Activated CD4-positive, alpha-beta T cell treated with anti-CD3 and anti-CD28 coated beads for 4 hours (primary cell): ENCODE data around the gene RBFOX2.
"Not testable (repeated sequence)": the region's sequence is repeated elsewhere in the genome, so short reads cannot be mapped to it uniquely, and the experiment has no call there.

Experiments
- DNase-seq, 2 donors: peaks; one replicate each; pipeline ENCODE4 v3.0.0-alpha.2; 2020

RBFOX2 gene

DNA sequence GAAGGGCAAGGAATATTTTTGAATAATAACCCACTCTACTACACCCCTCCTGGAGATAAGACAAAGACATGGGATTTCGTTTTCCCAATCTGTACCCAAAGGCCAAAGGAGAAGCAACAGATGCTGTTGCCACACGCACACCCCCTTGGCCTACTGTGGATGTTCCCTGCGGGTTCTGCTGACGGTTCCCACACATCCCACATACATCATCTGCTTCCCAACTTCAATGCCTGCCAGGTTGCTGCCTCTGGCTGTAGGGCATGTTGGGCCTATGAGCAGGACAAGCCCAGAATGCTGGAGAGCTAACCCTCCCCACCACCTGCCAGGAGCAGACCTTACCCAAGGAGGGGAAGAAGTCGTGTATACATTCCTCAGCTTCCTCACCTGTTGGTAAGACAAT is 13.6 kb upstream of the RBFOX2 start:
- DNase-seq, result no peak

DNA sequence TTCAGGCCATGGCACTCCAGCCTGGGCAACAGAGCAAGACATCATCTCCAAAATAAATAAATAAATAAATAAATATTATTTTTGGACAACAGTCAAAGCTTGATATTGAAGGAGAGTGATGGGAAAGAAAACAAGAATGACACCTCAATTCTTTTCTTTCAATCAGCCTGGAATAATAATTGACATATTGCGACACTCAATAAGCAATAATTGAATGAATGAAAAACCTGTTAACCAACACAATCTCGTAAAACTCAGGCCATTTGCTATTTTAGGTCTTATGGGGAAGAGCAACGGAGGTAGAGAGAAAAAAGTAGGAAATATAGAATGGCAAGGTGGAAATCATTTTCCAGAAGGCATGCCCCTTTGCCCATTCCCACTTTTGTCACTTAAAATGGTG is 10.5 kb upstream of the RBFOX2 start:
- DNase-seq, result no peak

GRCh38 chr22:36037102-36037758 is 8.6 kb upstream of the RBFOX2 start:
- DNase-seq, result no peak

GRCh38 chr22:36036167-36036624 is 7.6 kb upstream of the RBFOX2 start:
- DNase-seq, result no peak

GRCh38 chr22:36032611-36033010 is 4.0 kb upstream of the RBFOX2 start:
- DNase-seq, result no peak

- DNase-seq, result no peak
These were observed 757 bp upstream of the RBFOX2 start for GRCh38 chr22:36029406-36029755.

DNA sequence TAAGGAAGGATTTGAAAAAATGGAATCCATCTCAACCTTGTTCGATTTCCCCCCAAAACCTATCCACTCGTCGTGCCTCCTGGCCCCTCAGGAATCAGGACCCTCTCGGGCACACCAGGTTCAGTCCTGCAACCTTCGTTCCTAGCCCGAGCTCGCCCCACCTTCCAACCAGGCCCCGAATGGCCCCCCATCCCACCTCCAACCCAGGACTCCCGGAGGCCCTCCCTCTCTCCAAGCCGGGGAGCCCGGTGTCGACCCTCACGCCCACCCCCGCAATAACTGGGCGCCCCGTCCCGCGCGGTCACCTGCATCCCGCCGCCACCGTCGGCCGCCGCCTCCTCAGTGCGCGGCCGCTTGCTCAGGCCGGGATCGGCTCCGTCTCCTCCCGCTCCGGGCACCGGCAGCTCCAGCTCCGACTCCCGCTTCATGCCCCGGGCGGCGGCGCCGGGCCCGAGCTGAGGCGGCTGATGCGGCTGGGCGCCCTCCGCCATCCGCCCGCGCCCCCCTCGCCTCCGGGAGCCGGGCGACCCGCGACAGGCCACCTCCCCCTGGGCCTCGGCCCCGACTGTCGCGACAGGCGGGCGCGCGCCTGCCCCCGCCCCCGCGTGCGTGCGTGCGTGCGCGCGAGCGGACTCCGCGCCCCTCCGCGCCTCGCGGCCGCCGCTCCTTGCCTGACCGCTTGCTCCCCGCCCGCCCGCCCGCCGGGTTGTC is 534 bp downstream of the RBFOX2 start:
- no peak for DNase-seq

DNA sequence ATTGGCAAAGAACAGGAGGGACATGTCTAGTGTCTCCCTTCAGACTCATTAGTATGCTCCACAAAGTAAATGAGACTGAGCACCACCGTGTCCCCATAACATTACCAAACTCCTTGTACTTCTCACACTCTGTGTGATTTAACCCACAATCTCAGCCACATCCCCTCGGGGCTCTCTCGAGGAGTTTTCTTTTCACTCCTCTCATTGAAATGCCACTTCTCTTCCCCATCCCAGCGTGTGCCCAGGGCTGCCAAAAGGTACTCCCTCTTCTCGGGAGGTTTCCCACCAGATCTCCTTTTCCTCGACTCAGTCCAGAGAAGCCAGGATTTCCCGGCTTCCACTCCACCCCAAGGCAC is 1.1 kb downstream of the RBFOX2 start:
- no peak for DNase-seq

GRCh38 chr22:36026741-36027140 is 1.9 kb downstream of the RBFOX2 start:
- DNase-seq, result no peak

- no peak for DNase-seq
These were observed 5.9 kb downstream of the RBFOX2 start for GRCh38 chr22:36022697-36023096.

DNA sequence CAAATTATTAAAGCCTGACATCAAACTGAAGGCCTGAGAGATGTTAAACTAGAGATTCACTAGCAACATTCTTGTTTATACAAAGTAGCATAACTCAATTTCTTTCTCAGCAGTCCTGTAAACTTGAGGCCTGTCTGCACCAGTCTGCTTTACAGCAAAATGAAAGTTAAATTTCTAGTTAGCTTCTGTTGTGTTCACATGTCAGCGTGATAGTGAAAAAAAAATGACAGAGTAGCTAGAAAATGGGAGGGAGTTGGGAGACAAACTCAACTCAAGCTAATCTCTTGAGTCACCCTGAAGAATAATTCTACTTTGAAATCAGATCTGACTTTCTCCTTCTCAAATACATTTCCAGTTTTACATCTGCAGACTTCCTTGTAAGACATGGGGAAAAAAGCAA is 6.5 kb downstream of the RBFOX2 start:
- DNase-seq, result no peak

- DNase-seq, result no peak
These were observed 6.9 kb downstream of the RBFOX2 start for GRCh38 chr22:36021606-36022153.

- not testable (repeated sequence) for DNase-seq
These were observed 7.8 kb downstream of the RBFOX2 start for GRCh38 chr22:36020865-36021264.

- no peak for DNase-seq
These were observed 11.0 kb downstream of the RBFOX2 start for GRCh38 chr22:36017651-36018091.

DNA sequence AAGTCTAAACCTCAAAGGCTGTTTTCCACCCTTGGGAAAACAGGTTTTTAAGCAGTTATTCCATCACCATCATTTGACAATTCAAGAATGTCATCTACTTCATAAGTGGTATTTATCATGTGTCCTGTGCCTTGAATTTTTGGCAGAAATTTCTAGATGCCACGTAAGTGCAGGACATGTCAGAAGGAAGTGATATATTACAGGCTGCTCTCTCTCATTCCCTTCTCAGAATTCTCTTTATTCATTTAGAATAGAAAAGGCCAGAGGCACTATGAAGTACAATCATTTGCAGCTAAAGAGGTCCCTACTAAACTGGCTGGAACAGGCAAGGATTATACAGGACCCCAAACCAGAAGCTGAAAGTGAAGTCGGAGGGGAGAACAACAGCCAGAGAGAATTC is 11.9 kb downstream of the RBFOX2 start:
- no peak for DNase-seq

GRCh38 chr22:36015811-36016529 is 12.7 kb downstream of the RBFOX2 start:
- DNase-seq, result no peak

DNA sequence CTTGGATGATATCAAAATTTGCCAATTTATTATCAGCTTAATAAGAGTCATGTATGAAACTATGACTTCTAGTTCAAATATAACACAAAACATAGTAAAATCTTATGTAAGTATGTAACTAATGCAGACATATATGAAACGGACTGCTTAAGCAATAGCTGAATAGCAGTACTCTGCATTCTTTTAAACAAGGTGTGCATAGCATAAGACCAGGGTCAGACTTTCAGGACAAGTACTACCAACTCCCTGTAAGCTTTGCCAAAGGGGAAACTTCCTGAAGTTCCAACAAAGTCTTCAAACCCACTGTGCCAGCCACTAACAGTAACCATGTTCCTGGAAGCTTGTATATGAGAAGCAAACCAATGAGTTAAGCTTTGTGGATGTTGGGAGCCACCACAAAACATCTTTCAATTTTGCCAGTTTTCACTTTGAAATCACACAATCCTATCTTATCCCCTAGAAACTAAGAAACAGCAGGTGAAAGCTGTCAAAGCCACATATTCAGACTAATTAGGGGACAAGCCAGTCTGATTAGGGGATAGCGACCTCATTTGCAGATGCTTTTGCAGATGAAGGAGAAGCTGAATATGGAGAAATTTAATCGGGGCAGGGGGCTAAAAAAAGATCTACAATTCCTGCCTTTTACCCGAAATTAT is 13.3 kb downstream of the RBFOX2 start:
- DNase-seq, result no peak

DNA sequence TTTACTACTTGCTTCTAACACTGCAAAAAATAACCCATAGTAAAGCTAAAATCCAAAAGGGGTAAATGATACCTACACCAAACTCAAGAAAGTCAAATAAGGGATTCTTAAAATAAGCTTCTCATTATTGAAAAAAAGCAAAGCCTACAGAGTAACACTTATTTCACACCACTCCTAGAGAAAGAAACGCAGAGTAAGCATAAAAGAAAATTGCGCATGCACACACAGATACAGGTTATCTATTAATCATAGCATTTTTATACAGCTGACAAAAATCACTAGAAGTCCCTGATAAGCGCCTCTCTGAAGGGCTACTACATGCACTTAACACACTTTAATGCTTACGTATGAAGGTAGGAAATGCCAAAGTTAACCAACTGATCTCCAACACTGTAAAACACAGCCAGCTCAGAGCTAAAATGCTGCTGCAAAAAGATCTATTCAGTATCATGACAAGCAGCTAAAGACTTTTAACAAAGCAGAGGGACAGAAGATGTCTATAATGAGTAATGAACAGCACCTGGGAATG is 14.0 kb downstream of the RBFOX2 start:
- DNase-seq, result no peak

GRCh38 chr22:36012332-36012731 is 16.3 kb downstream of the RBFOX2 start:
- DNase-seq, result no peak

- no peak for DNase-seq
These were observed 17.7 kb downstream of the RBFOX2 start for GRCh38 chr22:36010882-36011281.

DNA sequence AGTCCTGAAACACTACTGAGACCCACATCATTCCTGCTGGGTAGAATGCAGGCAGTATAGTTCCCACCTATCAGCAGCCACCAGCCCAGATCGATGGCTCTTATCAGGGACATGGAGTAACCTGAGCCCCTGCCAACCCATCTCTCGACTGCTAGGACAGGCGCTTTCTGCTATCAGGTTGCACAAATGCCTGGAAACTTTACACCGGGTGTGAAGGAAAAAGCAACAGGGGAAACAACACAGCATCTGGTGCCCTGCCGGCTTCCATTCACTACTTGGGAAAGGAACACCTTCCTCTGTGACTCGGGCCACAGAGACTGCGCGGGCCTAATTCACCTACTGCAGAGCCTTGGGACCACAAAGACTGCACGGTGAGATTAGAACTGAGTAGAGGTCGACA is 18.5 kb downstream of the RBFOX2 start:
- DNase-seq, result no peak

GRCh38 chr22:36009085-36009484 is 19.5 kb downstream of the RBFOX2 start:
- no peak for DNase-seq

DNA sequence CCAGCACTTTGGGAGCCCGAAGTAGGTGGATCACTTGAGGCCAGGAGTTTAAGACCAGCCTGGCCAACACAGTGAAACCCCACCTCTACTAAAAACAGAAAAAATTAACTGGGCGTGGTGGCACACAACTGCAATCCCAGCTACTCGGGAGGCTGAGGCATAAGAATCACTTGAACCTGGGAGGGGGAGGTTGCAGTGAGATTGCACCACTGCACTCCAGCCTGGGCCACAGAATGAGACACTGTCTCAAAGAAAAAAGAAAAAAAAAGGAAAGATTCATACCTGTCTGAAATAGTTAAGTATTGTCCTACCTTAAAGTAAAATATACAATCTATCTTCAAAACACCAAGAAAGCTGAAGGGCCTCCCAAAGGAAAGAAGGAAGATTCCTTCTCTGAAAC is 20.1 kb downstream of the RBFOX2 start:
- DNase-seq, result no peak
